K562 (cell line): ENCODE measurements around the gene CLEC3B. TPM values are rescaled to one million over a fixed set of nuclear protein-coding genes. Genes with fewer than 3 reads are reported as not detected.
A peak's percentile ranks its signal among the peaks of the same experiment; 100 is the strongest.

ENCODE experiments used
- DEAF1 ChIP-seq: fragments of 450-650 bp; formaldehyde crosslinking; IDR thresholded peaks from 2 replicates; pipeline ENCODE4 v1.4.0; 2020; ENCODE audit warnings: mild to moderate bottlenecking, moderate library complexity
- HDAC1 ChIP-seq, 2 experiments: fragments of 450-650 bp; IDR thresholded peaks; 2 replicates each; pipeline ENCODE4 v1.6.1; 2016 to 2017; ENCODE audit warnings: inconsistent platforms in 1 of 2, mild to moderate bottlenecking in 1 of 2, moderate library complexity in 1 of 2
- HOXB6 ChIP-seq: fragments of 250-450 bp; sonication (Bioruptor Pico); IDR thresholded peaks from 2 replicates; pipeline ENCODE4 v1.5.1; 2022; ENCODE audit warnings: mild to moderate bottlenecking, borderline replicate concordance
- KLF1 ChIP-seq: fragments of 450-650 bp; IDR thresholded peaks from 2 replicates; pipeline ENCODE4 v1.6.1; 2016; ENCODE audit warnings: missing genetic modification characterization, missing compliant biosample characterization
- MYBL2 ChIP-seq, 2 experiments: fragments of 450-650 bp in 1 of 2; sonication (generic) in 1 of 2; formaldehyde crosslinking in 1 of 2; IDR thresholded peaks; 2 replicates each; pipeline versions ENCODE4 v1.6.1 to v1.8.1; 2017 to 2022; ENCODE audit warnings: borderline replicate concordance in 1 of 2, inconsistent platforms in 1 of 2, low read depth in 1 of 2, mild to moderate bottlenecking in 1 of 2, missing genetic modification reagents in 1 of 2, moderate library complexity in 1 of 2
- PATZ1 ChIP-seq: fragments of 250-450 bp; sonication (Bioruptor Pico); IDR thresholded peaks from 2 replicates; pipeline ENCODE4 v1.5.0; 2020; ENCODE audit warnings: mild to moderate bottlenecking, borderline replicate concordance
- POLR2B ChIP-seq: fragments of 450-650 bp; IDR thresholded peaks from 2 replicates; pipeline ENCODE4 v1.6.1; 2018; ENCODE audit warnings: low read depth; ENCODE audit not compliant: partially characterized antibody
- RBFOX2 ChIP-seq: fragments of 200-400 bp; formaldehyde crosslinking; IDR thresholded peaks from 2 replicates; pipeline ENCODE4 v1.6.1; 2017; ENCODE audit warnings: low read depth, mild to moderate bottlenecking, low read length, moderate library complexity
- SIN3B ChIP-seq: fragments of 450-650 bp; IDR thresholded peaks from 2 replicates; pipeline ENCODE4 v1.6.1; 2017; ENCODE audit warnings: low read depth, mild to moderate bottlenecking, moderate library complexity
- SMARCC2 ChIP-seq: fragments of 450-650 bp; IDR thresholded peaks from 2 replicates; pipeline ENCODE4 v1.6.1; 2017; ENCODE audit warnings: antibody characterized with exemption, moderate library complexity, mild to moderate bottlenecking, low read depth
- SRF ChIP-seq, 2 experiments: fragments of 250-450, 450-650 bp in 1 of 2; sonication (Bioruptor Pico) in 1 of 2; sonication (generic) in 1 of 2; formaldehyde crosslinking; IDR thresholded peaks; 2 replicates each; pipeline versions ENCODE4 v1.5.0 to v1.5.1; 2020 to 2022; ENCODE audit warnings: mild to moderate bottlenecking in 1 of 2, missing genetic modification reagents in 1 of 2
- ZC3H4 ChIP-seq: sonication (generic); formaldehyde crosslinking; IDR thresholded peaks from 2 replicates; pipeline ENCODE4 v1.9.0; 2021; ENCODE audit warnings: missing genetic modification reagents, borderline replicate concordance
- ZNF444 ChIP-seq: fragments of 250-450 bp; sonication (Bioruptor Pico); IDR thresholded peaks from 2 replicates; pipeline ENCODE4 v1.4.0; 2020; ENCODE audit warnings: mild to moderate bottlenecking, moderate library complexity
- ZNF512 ChIP-seq: IDR thresholded peaks from 2 replicates; pipeline ENCODE4 v1.6.1; 2016; ENCODE audit warnings: missing genetic modification characterization, missing compliant biosample characterization
- ZNF76 ChIP-seq: fragments of 250-450 bp; sonication (Bioruptor Pico); IDR thresholded peaks from 2 replicates; pipeline ENCODE4 v1.4.0; 2020; ENCODE audit warnings: mild to moderate bottlenecking, moderate library complexity, borderline replicate concordance
- polyA plus RNA-seq, 8 experiments: library from polyadenylated mRNA; depleted of rRNA in 4 of 8; stranded (reverse) in 5 of 8; unstranded in 3 of 8; fragments of >200 nt; fragmentation: Nextera tagmentation in 2 of 8; fragmentation: Illumina TruSeq in 1 of 8; extraction: Ambion mirVana in 2 of 8; extraction: Trizol in 1 of 8; gene quantifications; 2 replicates each; pipeline versions ENCODE4 v1.2.1 to v1.2.3, GENCODE V29; 2011 to 2014; ENCODE audit warnings: inconsistent platforms in 1 of 8, missing spikeins in 1 of 8
- total RNA-seq, 7 experiments: library from RNA; depleted of rRNA in 6 of 7; stranded (reverse); fragments of >200 nt in 6 of 7; fragmentation: Illumina TruSeq in 2 of 7; extraction: Trizol in 2 of 7; gene quantifications; 2 replicates each; pipeline versions ENCODE4 v1.2.1 to v1.2.3, GENCODE V29; 2011 to 2021; ENCODE audit warnings: low replicate concordance in 1 of 7
- TF ChIP-seq, protein P1 (sequence below): sonication (generic); formaldehyde crosslinking; IDR thresholded peaks from 2 replicates; pipeline ENCODE4 v1.8.0; 2022; ENCODE audit warnings: mild to moderate bottlenecking, missing genetic modification reagents
- TF ChIP-seq, protein P2 (sequence below): fragments of 450-650 bp; IDR thresholded peaks from one replicate; pipeline ENCODE4 v1.6.1; 2018; ENCODE audit warnings: mild to moderate bottlenecking, moderate library complexity; ENCODE audit not compliant: partially characterized antibody

The CLEC3B gene
- total and polyA plus RNA-seq, 9 of the 15 experiments (the other 6 are each of a cell fraction or from before 2014, with no cell fraction given), result not detected

GRCh38 chr3:45043728-45044299 lies 17.7 kb downstream of the CLEC3B start (continued):
- TF ChIP-seq ZNF512 (no peak), PATZ1 (CRISPR knock-in tag) (no peak), MYBL2 (IDR thresholded peaks at IDR 0.05; ENCODE audit: low read depth) (no peak), MYBL2 (CRISPR knock-in tag; IDR thresholded peaks at IDR 0.05; ENCODE audit: borderline replicate concordance) (no peak), HDAC1 (IDR thresholded peaks at IDR 0.05) (no peak), RBFOX2 (no peak), HOXB6 (CRISPR knock-in tag) (no peak), SIN3B (no peak), ZC3H4 (CRISPR knock-in tag) (no peak), ZNF444 (CRISPR knock-in tag) (no peak), SMARCC2 (no peak), KLF1 (tag) (no peak), DEAF1 (CRISPR knock-in tag) (peak; percentile 43; the same call in 1 of the 2 replicates), POLR2B (no peak), ZNF76 (CRISPR knock-in tag) (no peak), SRF (CRISPR knock-in tag; IDR thresholded peaks at IDR 0.05) (no peak)
- TF ChIP-seq, protein P1, sequence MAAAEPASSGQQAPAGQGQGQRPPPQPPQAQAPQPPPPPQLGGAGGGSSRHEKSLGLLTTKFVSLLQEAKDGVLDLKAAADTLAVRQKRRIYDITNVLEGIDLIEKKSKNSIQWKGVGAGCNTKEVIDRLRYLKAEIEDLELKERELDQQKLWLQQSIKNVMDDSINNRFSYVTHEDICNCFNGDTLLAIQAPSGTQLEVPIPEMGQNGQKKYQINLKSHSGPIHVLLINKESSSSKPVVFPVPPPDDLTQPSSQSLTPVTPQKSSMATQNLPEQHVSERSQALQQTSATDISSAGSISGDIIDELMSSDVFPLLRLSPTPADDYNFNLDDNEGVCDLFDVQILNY, result no peak
- TF ChIP-seq, protein P2, sequence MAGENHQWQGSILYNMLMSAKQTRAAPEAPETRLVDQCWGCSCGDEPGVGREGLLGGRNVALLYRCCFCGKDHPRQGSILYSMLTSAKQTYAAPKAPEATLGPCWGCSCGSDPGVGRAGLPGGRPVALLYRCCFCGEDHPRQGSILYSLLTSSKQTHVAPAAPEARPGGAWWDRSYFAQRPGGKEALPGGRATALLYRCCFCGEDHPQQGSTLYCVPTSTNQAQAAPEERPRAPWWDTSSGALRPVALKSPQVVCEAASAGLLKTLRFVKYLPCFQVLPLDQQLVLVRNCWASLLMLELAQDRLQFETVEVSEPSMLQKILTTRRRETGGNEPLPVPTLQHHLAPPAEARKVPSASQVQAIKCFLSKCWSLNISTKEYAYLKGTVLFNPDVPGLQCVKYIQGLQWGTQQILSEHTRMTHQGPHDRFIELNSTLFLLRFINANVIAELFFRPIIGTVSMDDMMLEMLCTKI, result no peak
